ENCODE measurements around the gene ATL3.

- TF ChIP-seq CTCF (IDR thresholded peaks at IDR 0.05; ENCODE audit: low read depth, low read length, missing input control) (no peak), EGR1 (IDR thresholded peaks at IDR 0.05; ENCODE audit: low read depth in 2 of 2) (no peak), ZBTB33 (IDR thresholded peaks at IDR 0.05) (no peak), SP1 (IDR thresholded peaks at IDR 0.05) (no peak), JUND (IDR thresholded peaks at IDR 0.05) (no peak), MAX (IDR thresholded peaks at IDR 0.05) (no peak), RAD21 (IDR thresholded peaks at IDR 0.05) (no peak), NR2F2 (IDR thresholded peaks at IDR 0.05) (no peak)
- TF ChIP-seq, protein P1, sequence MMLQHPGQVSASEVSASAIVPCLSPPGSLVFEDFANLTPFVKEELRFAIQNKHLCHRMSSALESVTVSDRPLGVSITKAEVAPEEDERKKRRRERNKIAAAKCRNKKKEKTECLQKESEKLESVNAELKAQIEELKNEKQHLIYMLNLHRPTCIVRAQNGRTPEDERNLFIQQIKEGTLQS (IDR thresholded peaks at IDR 0.05), result no peak
Measured at GRCh38 chr11:63719001-63719400, 47.8 kb upstream of the ATL3 start.

Data from liver (tissue), 3 donors.